T-cell (primary cell): Measurements from ENCODE around the gene HSD11B2. TPM values are rescaled to one million over a fixed set of nuclear protein-coding genes. Genes with fewer than 3 reads are reported as not detected.
A peak's percentile ranks its signal among the peaks of the same experiment; 100 is the strongest.

Source experiments
- ATAC-seq, 4 experiments: fragments of 200-7000 bp in 3 of 4; fragments of 150-1000 bp in 1 of 4; cut with Tn5 transposase; replicated peaks in 1 of 4; 1 replicate in 3 of 4; 2 replicates in 1 of 4; pipeline ENCODE4 v1.10.0; 2021; ENCODE audit warnings: moderate library complexity in 3 of 4, mild to moderate bottlenecking in 2 of 4, moderate number of reproducible peaks in 1 of 4
- CTCF ChIA-PET, 2 donors: fragments of 300-600 bp; sonication (Branson Sonifier 250); formaldehyde crosslinking; loops; one replicate each; lab custom pipeline; 2022; ENCODE audit warnings: antibody characterized with exemption in 2 of 2; lab: Charles Lee
- POLR2A ChIA-PET, 2 donors: fragments of 300-600 bp; sonication (Branson Sonifier 250); formaldehyde crosslinking; loops; one replicate each; lab custom pipeline; 2022; ENCODE audit warnings: antibody characterized with exemption in 2 of 2; lab: Charles Lee
- DNase-seq, 35 experiments: peaks; one replicate each; pipeline versions ENCODE4 v3.0.0 to v3.0.0-alpha.2; 2013 to 2023
- H3K27ac ChIP-seq: one replicate; pipeline ENCODE4 v1.5.1; 2013; ENCODE audit warnings: low read length
- H3K27me3 ChIP-seq, 2 experiments: replicated peaks in 1 of 2; 1 replicate in 1 of 2; 2 replicates in 1 of 2; pipeline versions ENCODE4 v1.6.1 to v1.7.0; 2013; ENCODE audit warnings: low read length in 1 of 2, mixed read lengths in 1 of 2; ENCODE audit not compliant: control insufficient read depth in 2 of 2, insufficient read depth in 2 of 2; ENCODE audit errors: extremely low read depth in 1 of 2
- H3K36me3 ChIP-seq, 2 donors: 1 replicate in 1 of 2; 2 replicates in 1 of 2; pipeline versions ENCODE4 v1.6.1 to v1.7.0; 2013; ENCODE audit warnings: low read length in 1 of 2; ENCODE audit not compliant: control insufficient read depth in 2 of 2, insufficient read depth in 1 of 2; ENCODE audit errors: extremely low read depth in 1 of 2
- H3K4me1 ChIP-seq, 2 experiments: 1 replicate in 1 of 2; 2 replicates in 1 of 2; pipeline versions ENCODE4 v1.6.1 to v1.7.0; 2013; ENCODE audit warnings: low read length in 2 of 2, mixed read lengths in 1 of 2; ENCODE audit not compliant: insufficient read depth in 2 of 2, control insufficient read depth in 1 of 2; ENCODE audit errors: extremely low read depth in 1 of 2
- H3K4me3 ChIP-seq, 2 donors: 1 replicate in 1 of 2; 2 replicates in 1 of 2; pipeline versions ENCODE4 v1.5.1 to v1.7.0; 2013; ENCODE audit warnings: mild to moderate bottlenecking in 2 of 2, low read length in 1 of 2, moderate library complexity in 1 of 2; ENCODE audit not compliant: control insufficient read depth in 1 of 2; ENCODE audit errors: extremely low read depth in 1 of 2
- H3K9me3 ChIP-seq: 2 replicates; pipeline ENCODE4 v1.7.0; 2013
- H3K27ac Mint-ChIP-seq, 2 donors: one replicate each; pipeline ENCODE4 v1.8.0; 2020 to 2021; ENCODE audit warnings: mild to moderate bottlenecking in 2 of 2, mixed read lengths in 2 of 2
- H3K27me3 Mint-ChIP-seq, 2 donors: one replicate each; pipeline ENCODE4 v1.8.0; 2021 to 2022; ENCODE audit warnings: mixed read lengths in 2 of 2
- H3K36me3 Mint-ChIP-seq: one replicate; pipeline ENCODE4 v1.8.0; 2021; ENCODE audit warnings: mixed read lengths
- H3K4me1 Mint-ChIP-seq, 3 donors: one replicate each; pipeline ENCODE4 v1.8.0; 2020 to 2022; ENCODE audit warnings: mixed read lengths in 3 of 3, mild to moderate bottlenecking in 1 of 3
- H3K4me3 Mint-ChIP-seq, 3 donors: one replicate each; pipeline ENCODE4 v1.8.0; 2020 to 2022; ENCODE audit warnings: mild to moderate bottlenecking in 3 of 3, mixed read lengths in 3 of 3, moderate library complexity in 3 of 3
- H3K9me3 Mint-ChIP-seq, 3 donors: one replicate each; pipeline ENCODE4 v1.8.0; 2020 to 2022; ENCODE audit warnings: mixed read lengths in 3 of 3
- WGBS: methylation state at CpG from one replicate; pipeline ENCODE4 v1.1.5; 2013; ENCODE audit warnings: missing lambda C conversion rate; ENCODE audit not compliant: insufficient coverage; 5-methylcytosine and 5-hydroxymethylcytosine counted together
- total RNA-seq, 35 experiments: library from RNA in 6 of 35; stranded (reverse) in 6 of 35; fragments of 120-200 nt in 1 of 35; gene quantifications; one replicate each; pipeline versions ENCODE4 v1.2.1 to v1.2.4 and lab custom pipeline; 2013 to 2026

Gene HSD11B2
- total RNA-seq, 5 donors from 2014 or later (not counting 1 experiment from before 2014, with no cell fraction given) = 0.20 to 0.32 (median 0.29) TPM; not detected in 2

- WGBS = under 1% methylated on average over 52 of the region's 53 CpGs
- Histone ChIP-seq H3K27ac (no peak overlapping the region), H3K27me3 (peaks cover 12 to 65% of the 10 kb centered on the region in 2 experiments), H3K4me3 (peak overlapping the region in 1 of 2 donors; percentile 58), H3K4me1 (peaks cover 0 to 21% of the 10 kb centered on the region in 2 experiments), H3K9me3 (no peaks in the 10 kb centered on the region), H3K36me3 (no peaks in the 10 kb centered on the region)
- Mint-ChIP-seq H3K36me3 (peaks cover 3% of the 10 kb centered on the region), H3K4me1 (peaks cover 5 to 16% (median 7%) of the 10 kb centered on the region in 3 donors), H3K27ac (no peak overlapping the region), H3K4me3 (peak overlapping the region; percentile 73 to 83 (median 73)), H3K9me3 (no peaks in the 10 kb centered on the region), H3K27me3 (peaks cover 23 to 46% of the 10 kb centered on the region in 2 donors)
- CTCF ChIA-PET = interaction anchor here in 1 of 2 donors (0.5 to 0.7 kb wide), 2 partner anchors 10 to 17 kb away, joined by 3 read pairs; no protein-coding TSS in a partner anchor
- POLR2A ChIA-PET = no interaction called here
- peak; percentile 48 to 62 (median 58) for ATAC-seq
- DNase-seq = peak in 12 of 35 experiments; percentile 4 to 46 (median 14)
These were observed 381 bp upstream of the HSD11B2 start for GRCh38 chr16:67430504-67430976.

GRCh38 chr16:67431775-67432505 is 1.0 kb downstream of the HSD11B2 start:
- ATAC-seq = no peak

GRCh38 chr16:67432506-67432890 is 1.6 kb downstream of the HSD11B2 start:
- Mint-ChIP-seq H3K27ac (no peak overlapping the region), H3K9me3 (no peaks in the 10 kb centered on the region), H3K4me3 (peak overlapping the region in 2 of 3 donors; percentile 28 to 50), H3K4me1 (peaks cover 5 to 16% (median 7%) of the 10 kb centered on the region in 3 donors), H3K36me3 (no peaks in the 10 kb centered on the region), H3K27me3 (peaks cover 15 to 36% of the 10 kb centered on the region in 2 donors)
- DNase-seq (no peak), ATAC-seq (no peak)
- ChIA-PET POLR2A (interaction anchor here in 1 of 2 donors (0.7 kb wide), 1 partner anchor 287 kb away, joined by 7 read pairs; no protein-coding TSS in a partner anchor), CTCF (interaction anchor here in 1 of 2 donors (0.7 kb wide), 1 partner anchor 656 kb away, joined by 3 read pairs; no protein-coding TSS in a partner anchor)
- Histone ChIP-seq H3K27ac (no peak overlapping the region), H3K36me3 (peaks cover 0 to under 1% of the 10 kb centered on the region in 2 donors), H3K27me3 (peaks cover 7 to 46% of the 10 kb centered on the region in 2 experiments), H3K4me3 (no peak overlapping the region), H3K4me1 (peaks cover 0 to 21% of the 10 kb centered on the region in 2 experiments), H3K9me3 (no peaks in the 10 kb centered on the region)
- 59% methylated on average over 3 of the region's 5 CpGs for WGBS

More at GRCh38 chr16:67431775-67432505, 1.0 kb downstream of the HSD11B2 start:
- H3K36me3 Mint-ChIP-seq = peaks cover under 1% of the 10 kb centered on the region
- 77% methylated on average over 7 of the region's 13 CpGs for WGBS
- peaks cover 5 to 16% (median 7%) of the 10 kb centered on the region in 3 donors for H3K4me1 Mint-ChIP-seq
- H3K27me3 ChIP-seq = peaks cover 7 to 51% of the 10 kb centered on the region in 2 experiments
- no peak overlapping the region for H3K27ac Mint-ChIP-seq
- ChIA-PET POLR2A (interaction anchor here in 1 of 2 donors (0.5 to 0.7 kb wide), 2 partner anchors 10 to 288 kb away, joined by 7 read pairs; no protein-coding TSS in a partner anchor), CTCF (interaction anchor here in 1 of 2 donors (0.6 to 0.7 kb wide), 2 partner anchors 525 to 657 kb away, joined by 3 to 5 read pairs; no protein-coding TSS in a partner anchor)
- DNase-seq = no peak
- H3K27me3 Mint-ChIP-seq = peaks cover 17 to 40% of the 10 kb centered on the region in 2 donors
- H3K9me3 ChIP-seq = no peaks in the 10 kb centered on the region
- H3K36me3 ChIP-seq = no peaks in the 10 kb centered on the region
- H3K27ac ChIP-seq = no peak overlapping the region
- H3K4me1 ChIP-seq = peaks cover 0 to 21% of the 10 kb centered on the region in 2 experiments
- H3K4me3 ChIP-seq = peak overlapping the region in 1 of 2 donors; percentile 29
- H3K9me3 Mint-ChIP-seq = no peaks in the 10 kb centered on the region
- H3K4me3 Mint-ChIP-seq = peak overlapping the region; percentile 48 to 63 (median 62)

- H3K4me3 ChIP-seq = no peak overlapping the region
- no peak overlapping the region for H3K27ac Mint-ChIP-seq
- H3K9me3 ChIP-seq = no peaks in the 10 kb centered on the region
- peaks cover 5 to 16% (median 7%) of the 10 kb centered on the region in 3 donors for H3K4me1 Mint-ChIP-seq
- DNase-seq (no peak), ATAC-seq (no peak)
- H3K9me3 Mint-ChIP-seq = no peaks in the 10 kb centered on the region
- H3K36me3 ChIP-seq = peaks cover 0 to 7% of the 10 kb centered on the region in 2 donors
- H3K27ac ChIP-seq = no peak overlapping the region
- H3K27me3 ChIP-seq = peaks cover 7 to 39% of the 10 kb centered on the region in 2 experiments
- H3K4me1 ChIP-seq = peaks cover 0 to 18% of the 10 kb centered on the region in 2 experiments
- H3K4me3 Mint-ChIP-seq = no peak overlapping the region
- ChIA-PET CTCF (no interaction called here), POLR2A (no interaction called here)
- peaks cover 5% of the 10 kb centered on the region for H3K36me3 Mint-ChIP-seq
- 100% methylated on average over 2 of the region's 5 CpGs for WGBS
- peaks cover 11 to 30% of the 10 kb centered on the region in 2 donors for H3K27me3 Mint-ChIP-seq
These were observed 2.3 kb downstream of the HSD11B2 start for GRCh38 chr16:67433131-67433719.

- no peak overlapping the region for H3K4me3 ChIP-seq
- ATAC-seq (no peak), DNase-seq (no peak)
- ChIA-PET CTCF (no interaction called here), POLR2A (interaction anchor here in 1 of 2 donors (0.5 kb wide), 1 partner anchor 1590 kb away, joined by 4 read pairs; no protein-coding TSS in a partner anchor)
- H3K27ac Mint-ChIP-seq = no peak overlapping the region
- no peaks in the 10 kb centered on the region for H3K9me3 Mint-ChIP-seq
- peaks cover 0 to 10% of the 10 kb centered on the region in 2 donors for H3K27me3 Mint-ChIP-seq
- H3K36me3 ChIP-seq = peaks cover 9 to 22% of the 10 kb centered on the region in 2 donors
- H3K4me3 Mint-ChIP-seq = no peak overlapping the region
- H3K27ac ChIP-seq = no peak overlapping the region
- H3K4me1 ChIP-seq = peaks cover 0 to 7% of the 10 kb centered on the region in 2 experiments
- peaks cover 2 to 15% of the 10 kb centered on the region in 2 experiments for H3K27me3 ChIP-seq
- H3K9me3 ChIP-seq = no peaks in the 10 kb centered on the region
- peaks cover 1 to 10% (median 7%) of the 10 kb centered on the region in 3 donors for H3K4me1 Mint-ChIP-seq
- 89% methylated on average over 12 of the region's 16 CpGs for WGBS
- peaks cover 14% of the 10 kb centered on the region for H3K36me3 Mint-ChIP-seq
These were observed 4.8 kb downstream of the HSD11B2 start for GRCh38 chr16:67435758-67436164.
